Retinal pigment epithelial cell (primary cell): ENCODE data around the gene PAX5.

Experiments used
- DNase-seq: peaks from one replicate; pipeline ENCODE4 v3.0.0-alpha.2; 2010; ENCODE audit warnings: low read depth
- H3K4me3 ChIP-seq: 2 replicates; pipeline ENCODE4 v1.5.1; 2011; ENCODE audit warnings: mild to moderate bottlenecking, low read length, control low read depth, moderate library complexity
- TF ChIP-seq, protein P1 (sequence below): conservative IDR thresholded peaks from 2 replicates; pipeline ENCODE4 v1.5.1; 2011; ENCODE audit warnings: low read depth, low read length, control low read depth, inconsistent platforms

The PAX5 gene

GRCh38 chr9:36823934-36824333, 210.1 kb downstream of the PAX5 start:
- no peak overlapping the region for H3K4me3 ChIP-seq
- no peak for DNase-seq
- TF ChIP-seq, protein P1, sequence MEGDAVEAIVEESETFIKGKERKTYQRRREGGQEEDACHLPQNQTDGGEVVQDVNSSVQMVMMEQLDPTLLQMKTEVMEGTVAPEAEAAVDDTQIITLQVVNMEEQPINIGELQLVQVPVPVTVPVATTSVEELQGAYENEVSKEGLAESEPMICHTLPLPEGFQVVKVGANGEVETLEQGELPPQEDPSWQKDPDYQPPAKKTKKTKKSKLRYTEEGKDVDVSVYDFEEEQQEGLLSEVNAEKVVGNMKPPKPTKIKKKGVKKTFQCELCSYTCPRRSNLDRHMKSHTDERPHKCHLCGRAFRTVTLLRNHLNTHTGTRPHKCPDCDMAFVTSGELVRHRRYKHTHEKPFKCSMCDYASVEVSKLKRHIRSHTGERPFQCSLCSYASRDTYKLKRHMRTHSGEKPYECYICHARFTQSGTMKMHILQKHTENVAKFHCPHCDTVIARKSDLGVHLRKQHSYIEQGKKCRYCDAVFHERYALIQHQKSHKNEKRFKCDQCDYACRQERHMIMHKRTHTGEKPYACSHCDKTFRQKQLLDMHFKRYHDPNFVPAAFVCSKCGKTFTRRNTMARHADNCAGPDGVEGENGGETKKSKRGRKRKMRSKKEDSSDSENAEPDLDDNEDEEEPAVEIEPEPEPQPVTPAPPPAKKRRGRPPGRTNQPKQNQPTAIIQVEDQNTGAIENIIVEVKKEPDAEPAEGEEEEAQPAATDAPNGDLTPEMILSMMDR = no peak

DNA sequence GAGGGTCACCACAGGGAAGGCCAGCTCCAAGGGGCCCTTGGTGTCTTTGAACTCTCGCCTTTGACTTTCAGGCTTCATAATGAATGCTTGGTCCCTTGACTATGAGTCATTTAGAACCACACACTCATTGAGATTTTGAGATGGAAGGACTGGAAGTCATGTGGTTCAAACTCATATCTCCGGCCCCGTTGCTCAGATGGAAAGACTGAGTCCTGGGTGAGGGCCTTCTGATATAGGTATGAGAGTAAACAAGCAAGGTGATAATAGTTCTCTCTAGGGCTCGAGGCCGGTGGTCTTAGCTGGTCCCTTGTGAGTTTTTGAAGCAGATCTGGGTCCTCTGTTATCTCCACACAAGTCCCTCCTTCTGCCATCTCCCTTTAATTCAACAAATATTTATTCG, 210.6 kb downstream of the PAX5 start:
- no peak for DNase-seq
- TF ChIP-seq, protein P1 = no peak
- no peak overlapping the region for H3K4me3 ChIP-seq

DNA sequence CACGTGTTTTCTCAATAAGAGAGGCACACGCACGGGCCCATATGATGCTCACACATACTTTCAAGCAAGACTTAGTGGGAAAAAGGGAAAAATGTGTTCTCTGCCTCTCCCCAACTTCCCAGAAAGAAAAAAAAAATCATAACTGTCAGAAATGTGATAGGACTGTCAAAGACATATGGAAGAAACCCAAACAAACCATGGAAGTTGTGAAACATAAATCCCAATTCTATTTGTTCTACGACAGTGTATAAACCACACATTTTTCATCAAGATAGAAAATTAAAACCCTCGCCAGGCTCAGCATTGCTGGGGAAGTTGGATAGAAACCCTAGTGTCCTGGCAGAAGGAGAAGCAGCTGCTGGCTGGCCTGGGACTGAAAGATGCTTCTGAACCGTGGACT, 211.9 kb downstream of the PAX5 start:
- DNase-seq = no peak
- TF ChIP-seq, protein P1 = no peak
- H3K4me3 ChIP-seq = no peak overlapping the region

DNA sequence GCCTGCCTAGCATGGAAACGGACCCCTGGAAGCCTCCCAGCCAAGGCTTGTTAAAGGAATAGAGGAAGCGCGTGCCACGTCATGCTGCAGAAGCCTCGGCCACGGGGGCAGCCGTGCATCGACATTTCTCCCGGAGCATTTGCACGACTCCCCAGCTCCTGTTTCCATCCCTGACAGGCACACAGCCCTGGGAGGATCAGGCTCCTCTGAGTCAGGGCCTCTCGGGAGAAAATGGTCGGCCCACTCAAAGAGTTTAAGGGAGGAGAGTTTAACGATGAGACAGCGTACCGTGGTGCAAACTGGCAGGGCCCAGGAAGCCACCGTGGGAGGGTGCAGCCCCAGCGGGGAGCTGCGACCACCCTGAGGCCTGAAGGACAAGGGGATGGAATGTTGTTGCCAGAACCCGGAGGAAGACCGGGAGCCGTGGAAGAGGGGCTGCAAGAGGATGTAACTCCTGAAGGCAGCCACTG, 213.6 kb downstream of the PAX5 start:
- TF ChIP-seq, protein P1 = no peak
- H3K4me3 ChIP-seq = no peak overlapping the region
- no peak for DNase-seq

- no peak for DNase-seq
- no peak overlapping the region for H3K4me3 ChIP-seq
- TF ChIP-seq, protein P1 = no peak
These were observed 214.8 kb downstream of the PAX5 start for GRCh38 chr9:36818965-36819870.

GRCh38 chr9:36818242-36818938, 215.7 kb downstream of the PAX5 start:
- TF ChIP-seq, protein P1 = no peak
- H3K4me3 ChIP-seq = no peak overlapping the region
- no peak for DNase-seq
